MM.1S (cell line): ENCODE measurements around the gene DLG5.

Experiments used
- DNase-seq: peaks from one replicate; pipeline ENCODE4 v3.0.0-alpha.2; 2015
- H2AFZ ChIP-seq: fragments of 300-600 bp; sonication (generic); 2 replicates; pipeline ENCODE4 v1.6.0; 2016; ENCODE audit warnings: antibody characterized with exemption, low read length
- H3F3A ChIP-seq: fragments of 300-600 bp; sonication (generic); 2 replicates; pipeline ENCODE4 v1.6.1; 2016; ENCODE audit warnings: mild to moderate bottlenecking, antibody characterized with exemption, low read length, moderate library complexity, mixed read lengths; ENCODE audit not compliant: insufficient read depth
- H3K27ac ChIP-seq: fragments of 300-600 bp; sonication (generic); 2 replicates; pipeline ENCODE4 v1.5.1; 2016; ENCODE audit warnings: mild to moderate bottlenecking, low read length
- H3K27me3 ChIP-seq: fragments of 300-600 bp; sonication (generic); replicated peaks from 2 replicates; pipeline ENCODE4 v1.6.0; 2016; ENCODE audit warnings: low read length; ENCODE audit not compliant: insufficient read depth
- H3K36me3 ChIP-seq: fragments of 300-600 bp; sonication (generic); replicated peaks from 2 replicates; pipeline ENCODE4 v1.6.1; 2016; ENCODE audit warnings: mild to moderate bottlenecking, low read length, mixed read lengths; ENCODE audit not compliant: insufficient read depth
- H3K4me1 ChIP-seq: fragments of 300-600 bp; sonication (generic); 2 replicates; pipeline ENCODE4 v1.6.1; 2016; ENCODE audit warnings: low read length, mixed read lengths
- H3K4me2 ChIP-seq: fragments of 300-600 bp; sonication (generic); 2 replicates; pipeline ENCODE4 v1.6.0; 2016; ENCODE audit warnings: low read depth, low read length
- H3K4me3 ChIP-seq: fragments of 300-600 bp; sonication (generic); 2 replicates; pipeline ENCODE4 v1.5.1; 2016; ENCODE audit warnings: low read length, mixed read lengths
- H3K79me2 ChIP-seq: fragments of 300-600 bp; sonication (generic); 2 replicates; pipeline ENCODE4 v1.6.1; 2016; ENCODE audit warnings: mixed run types, low read length, mixed read lengths
- H3K9ac ChIP-seq: fragments of 300-600 bp; sonication (generic); 2 replicates; pipeline ENCODE4 v1.6.1; 2016; ENCODE audit warnings: low read length, mixed read lengths
- H3K9me2 ChIP-seq: fragments of 300-600 bp; sonication (generic); replicated peaks from 2 replicates; pipeline ENCODE4 v1.6.1; 2016; ENCODE audit warnings: mild to moderate bottlenecking, low read length, mixed read lengths; ENCODE audit not compliant: insufficient read depth
- H3K9me3 ChIP-seq: fragments of 300-600 bp; sonication (generic); replicated peaks from 2 replicates; pipeline ENCODE4 v1.6.1; 2016; ENCODE audit warnings: mild to moderate bottlenecking, low read length, mixed read lengths; ENCODE audit not compliant: insufficient read depth
- H4K20me1 ChIP-seq: fragments of 300-600 bp; sonication (generic); 2 replicates; pipeline ENCODE4 v1.6.1; 2016; ENCODE audit warnings: mild to moderate bottlenecking, low read length, moderate library complexity, mixed read lengths; ENCODE audit not compliant: insufficient read depth
- CTCF ChIP-seq: fragments of 300-600 bp; sonication (generic); IDR thresholded peaks from 2 replicates; pipeline ENCODE4 v1.5.1; 2016; ENCODE audit warnings: antibody characterized with exemption, low read length, mixed read lengths
- EZH2 ChIP-seq: fragments of 300-600 bp; sonication (generic); optimal IDR thresholded peaks from 2 replicates; pipeline ENCODE3; 2017; ENCODE audit warnings: low read depth, mild to moderate bottlenecking, antibody characterized with exemption, low read length, mixed read lengths
- EZH2phosphoT487 ChIP-seq: fragments of 300-600 bp; sonication (generic); IDR thresholded peaks from 2 replicates; pipeline ENCODE4 v1.6.1; 2018; ENCODE audit warnings: antibody characterized with exemption, low read length

DLG5 gene

GRCh38 chr10:77807706-77808105 lies 118.8 kb downstream of the DLG5 start:
- Histone ChIP-seq H3K4me3 (no peak overlapping the region), H3K79me2 (no peaks in the 10 kb centered on the region), H2AFZ (no peak overlapping the region), H3K9me2 (no peaks in the 10 kb centered on the region), H3K9me3 (no peaks in the 10 kb centered on the region), H3K27ac (no peak overlapping the region), H3K4me2 (no peak overlapping the region), H3K27me3 (no peaks in the 10 kb centered on the region), H3K9ac (no peak overlapping the region), H3K36me3 (no peaks in the 10 kb centered on the region; the same call in 1 of the 2 replicates), H3F3A (peaks cover 3% of the 10 kb centered on the region; the same call in 1 of the 2 replicates), H3K4me1 (peaks cover 9% of the 10 kb centered on the region), H4K20me1 (no peaks in the 10 kb centered on the region)
- TF ChIP-seq EZH2, result no peak
- no peak for TF ChIP-seq EZH2phosphoT487
- TF ChIP-seq CTCF, result no peak
- no peak for DNase-seq

GRCh38 chr10:77806511-77807157 lies 119.9 kb downstream of the DLG5 start:
- Histone ChIP-seq H3K79me2 (no peaks in the 10 kb centered on the region), H4K20me1 (no peaks in the 10 kb centered on the region), H3K9me2 (no peaks in the 10 kb centered on the region), H3K27me3 (no peaks in the 10 kb centered on the region), H3K4me3 (no peak overlapping the region), H2AFZ (no peak overlapping the region), H3F3A (peaks cover 13% of the 10 kb centered on the region), H3K4me1 (peaks cover 17% of the 10 kb centered on the region), H3K9me3 (no peaks in the 10 kb centered on the region), H3K27ac (no peak overlapping the region), H3K9ac (no peak overlapping the region), H3K4me2 (no peak overlapping the region), H3K36me3 (no peaks in the 10 kb centered on the region; the same call in 1 of the 2 replicates)
- TF ChIP-seq CTCF, result no peak
- TF ChIP-seq EZH2phosphoT487, result no peak
- TF ChIP-seq EZH2, result no peak
- DNase-seq, result no peak

- no peak for TF ChIP-seq EZH2phosphoT487
- no peak for TF ChIP-seq CTCF
- no peak for TF ChIP-seq EZH2
- Histone ChIP-seq H3K9me2 (no peaks in the 10 kb centered on the region), H3K36me3 (no peaks in the 10 kb centered on the region; the same call in 1 of the 2 replicates), H4K20me1 (no peaks in the 10 kb centered on the region), H3K9ac (no peak overlapping the region), H3K27ac (no peak overlapping the region), H3K79me2 (no peaks in the 10 kb centered on the region), H2AFZ (no peak overlapping the region), H3F3A (peaks cover 22% of the 10 kb centered on the region), H3K4me1 (peaks cover 24% of the 10 kb centered on the region), H3K4me2 (no peak overlapping the region), H3K9me3 (no peaks in the 10 kb centered on the region), H3K27me3 (no peaks in the 10 kb centered on the region), H3K4me3 (no peak overlapping the region)
- no peak for DNase-seq
Observed at GRCh38 chr10:77805676-77806075, 120.9 kb downstream of the DLG5 start.
